ENCODE results near the gene MRGPRE.

Gene MRGPRE

DNA sequence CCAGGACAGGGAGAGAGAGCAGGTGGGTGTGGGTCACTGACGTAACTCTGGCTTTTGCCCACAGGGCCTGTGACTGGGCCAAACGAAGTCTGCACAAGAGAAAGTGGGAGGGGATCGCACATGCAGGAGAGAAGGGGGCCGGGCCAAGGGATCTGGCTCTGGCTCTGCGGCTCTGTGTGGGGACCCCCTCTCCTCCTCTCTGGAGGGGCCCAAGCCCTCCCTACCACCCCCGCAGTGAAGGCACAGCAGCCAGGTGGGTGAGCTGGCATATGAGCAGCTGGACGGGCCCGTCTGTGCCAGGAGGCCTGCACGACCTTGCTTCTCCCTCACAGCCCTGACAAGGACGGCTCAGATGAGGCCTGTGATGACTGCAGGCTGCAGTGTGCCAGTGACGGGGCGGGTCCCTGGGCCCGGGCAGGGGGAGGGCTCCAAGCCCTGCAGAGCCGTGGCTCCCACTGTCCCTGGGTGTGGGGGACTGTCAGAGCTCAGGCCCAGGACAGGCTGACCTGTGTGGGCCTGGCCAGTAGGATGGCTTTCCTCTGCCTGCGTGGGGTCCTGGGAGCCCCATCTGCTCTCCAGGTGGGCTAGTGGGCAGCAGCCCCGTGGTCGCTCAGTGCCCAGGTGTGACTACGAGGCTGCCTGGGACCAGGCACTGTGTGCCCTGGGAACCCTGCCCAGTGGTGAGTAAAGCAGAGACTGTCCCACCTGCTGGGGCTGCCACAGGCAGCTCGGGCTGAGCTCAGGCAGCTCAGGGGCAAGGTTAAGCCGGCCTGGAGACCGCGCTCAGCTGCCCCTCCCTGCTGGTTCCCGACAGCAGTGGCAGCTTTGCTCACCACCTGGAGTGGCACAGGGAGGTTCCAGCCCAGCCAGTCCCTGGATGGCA lies 35.8 kb downstream of the MRGPRE start:
- no peak for DNase-seq

DNA sequence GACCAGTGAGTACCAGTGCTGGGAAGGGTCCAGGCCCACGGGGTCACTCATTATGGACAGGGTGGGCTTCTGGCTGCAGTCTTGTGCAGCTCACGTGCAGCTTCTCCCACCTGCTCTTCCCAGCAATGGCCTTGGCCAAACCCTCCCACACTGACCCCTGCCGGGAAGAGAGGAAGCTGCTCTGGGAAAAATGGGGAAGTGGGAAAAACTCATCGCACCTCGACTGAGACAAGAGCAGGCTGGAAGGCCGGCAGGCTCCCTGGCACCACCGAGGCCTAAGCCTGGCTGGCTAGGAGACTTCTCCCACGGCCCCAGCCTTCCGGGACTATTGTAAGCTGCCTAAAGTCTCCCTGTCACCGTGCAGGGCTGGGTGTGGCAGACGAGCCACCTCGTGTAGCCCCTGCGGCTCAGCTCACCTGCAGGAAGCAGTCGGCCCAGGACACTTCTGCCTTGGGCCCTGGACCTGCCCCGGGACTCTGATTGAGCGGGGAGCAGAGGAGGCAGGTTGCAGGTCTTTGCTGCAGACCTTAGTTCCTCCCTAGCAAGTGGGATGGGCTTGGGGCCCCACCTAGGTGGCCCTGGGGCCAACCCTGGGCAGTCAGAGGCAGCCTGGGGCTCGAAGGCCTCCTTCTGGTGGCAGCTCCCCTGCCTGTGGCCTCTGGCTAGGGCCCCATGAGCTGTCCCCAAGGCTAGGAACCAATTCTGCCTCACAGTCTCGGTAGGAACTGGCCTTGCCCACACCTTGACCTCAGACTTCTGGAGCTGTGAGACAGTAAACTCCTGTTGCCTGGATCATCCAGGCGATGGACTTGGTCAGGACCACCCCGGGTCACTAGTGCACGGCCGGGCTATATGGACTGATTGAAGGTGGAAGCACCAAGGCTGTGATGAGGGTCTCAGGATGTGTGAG lies 36.7 kb downstream of the MRGPRE start:
- no peak for DNase-seq

DNA sequence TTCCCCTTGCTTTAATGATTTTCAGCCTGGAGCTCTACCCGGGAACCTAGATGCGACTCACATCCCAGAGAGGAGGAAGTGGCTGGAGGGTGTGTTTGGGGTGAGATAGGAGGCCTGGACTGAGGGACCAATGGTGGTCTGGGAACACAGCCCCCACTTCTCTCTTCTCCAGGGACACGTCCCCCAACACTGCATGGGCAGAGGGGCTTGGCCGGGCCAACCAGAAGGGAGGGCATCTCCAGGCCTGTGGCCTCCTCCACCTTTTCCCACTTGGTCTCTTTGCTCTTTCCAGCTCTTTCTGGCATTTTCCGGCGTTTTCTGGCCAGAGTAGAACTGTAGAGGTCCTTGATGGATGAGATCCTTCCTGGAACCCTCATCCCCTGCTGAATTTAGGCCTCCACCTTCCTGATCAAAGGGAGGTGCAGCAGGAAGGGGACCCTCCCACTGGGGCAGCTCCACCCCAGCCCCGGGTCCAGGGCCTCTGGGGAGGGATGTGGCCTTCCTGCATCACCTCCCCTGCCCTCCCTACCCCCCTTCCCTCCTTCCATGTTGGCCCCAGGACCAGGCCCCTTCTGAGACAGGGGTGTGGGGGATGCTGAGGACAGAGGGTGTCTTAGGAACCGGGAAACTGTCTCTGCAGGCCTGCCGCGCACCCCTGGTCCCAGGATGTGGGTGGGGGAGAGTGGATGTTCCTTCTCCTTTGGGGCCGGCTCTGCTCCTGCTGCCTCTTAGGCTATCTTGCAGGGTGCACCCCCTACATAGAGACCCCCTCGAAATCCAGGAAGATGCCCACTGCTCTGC lies 38.0 kb downstream of the MRGPRE start:
- no peak for DNase-seq

DNA sequence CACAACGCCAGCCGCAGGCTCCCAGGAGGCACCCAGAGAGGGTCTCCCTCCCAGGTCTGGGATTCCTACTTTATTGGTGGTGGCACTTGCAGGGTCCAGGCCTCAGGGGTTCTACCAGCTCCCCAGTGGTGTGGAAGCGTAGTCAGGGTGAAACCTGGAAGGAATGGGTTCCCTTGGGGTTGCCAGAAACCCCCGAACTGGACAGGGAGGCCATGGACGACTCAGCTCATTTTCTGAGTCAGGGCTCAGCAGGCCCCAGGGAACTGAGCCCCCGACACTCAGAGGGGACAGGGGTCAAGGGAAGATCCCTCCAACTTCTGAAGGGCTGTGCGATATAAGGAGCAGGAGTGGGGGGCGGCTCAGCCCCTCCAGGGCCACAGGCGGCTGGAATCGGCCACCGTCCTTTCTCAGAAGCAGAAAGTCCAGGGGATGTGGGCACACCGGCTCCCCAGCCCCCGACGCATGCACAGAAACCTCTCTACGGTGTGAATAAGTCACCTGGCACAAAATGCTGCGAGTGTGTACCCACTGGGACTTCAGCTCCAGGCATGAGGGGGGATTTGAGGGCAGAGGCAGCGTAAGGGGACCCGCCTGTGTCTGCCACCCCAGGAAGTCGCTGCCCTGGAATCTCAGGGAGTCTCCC lies 38.7 kb downstream of the MRGPRE start:
- DNase-seq, result no peak

DNA sequence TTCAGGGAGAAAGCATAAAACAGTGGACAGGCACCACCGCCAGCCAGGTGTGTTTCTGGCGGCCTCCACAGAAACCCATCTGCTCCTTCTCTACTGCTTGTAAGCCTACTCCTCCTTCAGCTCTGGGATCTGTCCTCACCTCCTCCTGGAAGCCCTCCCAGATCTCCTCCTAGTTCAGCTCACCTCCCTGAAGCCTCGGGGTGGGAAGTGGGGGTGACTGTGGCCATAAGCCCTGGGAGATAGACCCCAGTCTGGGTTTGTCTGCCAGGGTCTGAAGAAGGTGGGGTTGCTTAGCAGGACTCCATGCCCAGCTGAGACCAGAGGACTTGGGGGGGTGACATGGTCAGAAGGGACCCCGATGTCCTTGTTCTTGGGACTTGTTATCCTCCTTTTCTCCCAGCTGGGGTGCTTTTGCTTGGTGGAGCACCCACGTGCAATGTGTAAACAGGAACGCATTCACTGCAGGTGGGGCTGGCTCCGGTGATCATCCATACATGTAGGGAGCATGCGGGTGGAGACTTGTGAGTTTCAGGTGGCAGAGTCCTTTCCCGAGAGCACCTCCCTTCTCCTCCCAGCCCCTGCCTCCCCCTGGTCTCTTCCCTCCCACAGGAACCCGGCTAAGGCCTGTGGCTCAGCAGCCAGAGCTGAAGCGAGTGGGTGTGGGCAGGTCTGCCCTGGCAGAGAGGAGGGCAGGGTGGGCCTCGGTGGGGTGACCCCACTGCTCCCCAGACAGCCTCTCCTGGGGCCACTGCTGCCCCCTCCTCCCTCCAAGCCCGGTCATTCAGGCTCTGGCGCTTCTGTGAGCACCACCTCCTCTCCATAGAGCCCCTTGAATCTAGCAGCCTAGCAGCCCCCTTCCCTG lies 39.5 kb downstream of the MRGPRE start:
- DNase-seq, result no peak

DNA sequence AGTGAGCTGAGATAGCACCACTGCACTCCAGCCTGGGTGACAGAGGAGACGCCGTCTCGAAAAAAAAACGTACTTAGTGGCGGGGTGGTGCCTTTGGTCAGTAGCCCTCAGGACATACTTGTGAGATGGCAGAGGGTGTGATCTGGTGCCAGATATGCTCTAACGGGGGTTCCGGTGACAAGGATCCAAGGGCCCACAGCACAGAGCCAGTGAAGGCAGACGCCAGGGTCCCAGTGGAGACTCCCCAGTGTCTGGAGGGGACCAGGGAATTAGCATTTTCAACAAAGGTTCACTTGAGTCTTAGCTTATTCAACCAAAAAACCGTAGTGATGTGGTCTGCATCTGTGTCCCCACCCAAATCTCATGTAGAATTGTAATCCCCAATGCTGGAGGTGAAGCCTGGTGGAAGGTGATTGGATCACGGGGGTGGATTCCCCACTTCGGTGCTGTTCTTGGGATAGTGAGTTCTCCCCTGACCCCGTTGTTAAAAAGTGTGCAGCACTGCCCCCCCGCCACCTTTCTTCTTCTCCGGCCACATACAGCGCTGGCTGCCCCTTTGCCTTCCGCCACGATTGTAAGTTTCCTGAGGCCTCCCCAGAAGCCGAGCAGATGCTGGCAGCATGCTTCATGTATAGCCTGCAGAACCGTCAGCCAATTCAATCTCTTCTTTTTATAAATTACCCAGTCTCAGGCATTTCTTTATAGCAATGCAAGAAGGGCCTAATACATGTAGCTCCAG lies 40.5 kb downstream of the MRGPRE start:
- DNase-seq, result no peak

DNA sequence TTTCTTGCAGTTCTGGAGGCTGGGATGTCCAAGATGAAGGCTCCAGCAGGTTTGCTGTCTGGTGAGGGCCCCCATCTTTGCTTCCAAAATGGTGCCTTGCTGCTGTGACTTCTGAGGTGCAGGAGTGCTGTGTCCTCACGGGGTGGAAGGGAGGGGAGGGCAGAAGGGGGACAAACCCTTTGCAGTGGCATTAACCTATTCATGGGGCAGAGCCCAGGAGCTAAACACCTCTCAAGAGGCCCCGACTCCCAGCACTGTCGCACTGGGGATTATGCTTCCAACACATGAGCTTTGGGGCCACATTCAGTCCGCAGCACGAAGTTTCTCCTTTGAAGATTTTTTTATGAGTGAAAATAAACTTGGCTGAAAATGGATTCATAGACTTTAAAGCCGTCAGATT lies 41.6 kb downstream of the MRGPRE start:
- no peak for DNase-seq

DNA sequence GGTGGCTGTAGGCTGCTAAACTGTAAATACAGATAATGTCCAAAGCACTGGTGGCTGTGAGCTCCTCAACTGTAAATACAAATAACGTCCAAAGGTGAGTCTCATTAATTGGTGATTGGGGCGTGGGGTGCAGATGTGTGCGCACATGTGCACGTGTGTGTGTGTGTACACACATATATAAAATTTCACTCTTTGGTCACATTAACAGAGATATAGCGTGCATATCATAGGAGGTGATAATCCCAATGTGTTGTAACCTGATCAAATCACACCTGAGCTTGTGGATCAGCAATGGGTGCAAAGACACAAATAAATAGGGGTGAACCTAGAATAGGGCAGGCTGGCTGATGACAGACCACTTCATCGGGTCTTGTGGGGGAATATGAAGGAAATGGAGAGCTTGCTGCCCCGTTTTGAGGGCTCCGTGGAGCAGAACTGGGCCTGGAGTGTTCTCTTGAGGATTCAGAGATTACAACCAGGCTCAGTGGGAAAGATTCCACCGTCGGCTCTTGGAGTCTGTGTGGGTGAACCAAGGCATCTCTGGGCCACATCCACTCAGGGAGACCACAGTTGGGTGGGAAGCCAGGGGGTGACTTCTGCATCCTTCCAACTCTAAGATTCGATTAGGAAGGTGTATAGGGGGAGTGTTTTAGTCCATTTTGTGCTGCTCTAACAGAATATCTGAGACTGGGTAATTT lies 42.2 kb downstream of the MRGPRE start:
- no peak for DNase-seq

DNA sequence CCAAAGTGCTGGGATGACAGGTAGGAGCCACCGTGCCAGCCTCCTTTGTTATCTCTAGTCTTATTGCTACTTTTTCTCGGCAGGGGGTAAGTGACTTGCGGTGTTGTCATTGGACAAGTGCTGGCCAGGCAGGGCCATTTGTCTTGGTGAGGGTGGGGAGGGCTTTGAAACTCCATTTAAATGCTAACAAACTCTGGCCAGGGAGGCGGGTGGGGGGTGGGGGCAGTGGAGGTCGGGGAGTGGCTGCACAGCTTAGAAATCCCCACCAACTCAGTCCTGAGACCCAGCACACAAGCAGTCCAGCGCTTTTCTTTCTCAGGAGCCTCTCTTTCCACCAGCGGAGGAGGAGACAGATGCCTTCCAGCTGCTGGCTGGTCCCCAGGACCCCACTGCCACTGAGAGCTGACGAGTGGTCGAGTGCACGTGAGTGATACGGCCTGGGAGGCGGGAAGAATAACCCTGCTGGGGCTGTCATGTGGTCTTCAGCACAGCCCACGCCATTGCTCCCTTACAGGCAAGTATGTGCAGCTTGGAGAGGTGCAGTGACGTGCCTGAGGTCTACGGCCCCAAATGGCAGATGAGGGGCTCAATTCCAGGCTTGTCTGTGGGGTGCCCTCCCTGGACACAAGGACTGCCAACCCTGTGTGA lies 42.9 kb downstream of the MRGPRE start:
- no peak for DNase-seq

DNA sequence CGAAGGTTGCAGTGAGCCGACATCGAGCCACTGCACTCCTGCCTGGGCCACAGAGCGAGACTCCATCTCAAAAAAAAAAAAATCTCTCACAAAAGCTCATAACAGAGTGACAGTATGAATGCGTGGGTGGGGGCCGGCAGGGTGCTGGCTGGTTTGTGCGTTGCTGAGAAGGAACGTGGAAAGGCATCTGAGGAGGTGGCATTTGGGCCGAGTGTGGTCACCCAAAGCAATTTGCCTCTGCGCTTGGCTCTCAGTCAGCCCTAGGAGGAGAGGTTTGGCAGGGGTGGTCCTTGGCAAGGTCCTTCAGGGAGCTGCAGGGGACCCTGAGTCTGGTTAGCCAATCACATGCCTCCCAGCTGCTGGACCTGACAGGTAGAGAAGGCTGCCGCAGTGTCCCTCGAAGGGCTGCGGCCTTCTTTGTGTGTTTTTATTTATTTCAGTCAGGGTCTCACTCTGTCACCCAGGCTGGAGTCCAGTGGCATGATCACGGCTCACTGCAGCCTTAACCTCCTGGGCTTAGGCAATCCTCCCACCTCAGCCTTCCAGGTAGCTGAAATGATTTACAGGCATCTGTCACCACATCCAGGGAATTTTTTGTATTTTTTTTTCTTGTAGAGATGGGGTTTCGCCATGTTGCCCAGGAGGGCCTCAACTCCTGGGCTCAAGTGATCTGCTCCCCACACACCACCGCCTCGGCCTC lies 43.6 kb downstream of the MRGPRE start:
- DNase-seq, result no peak

DNA sequence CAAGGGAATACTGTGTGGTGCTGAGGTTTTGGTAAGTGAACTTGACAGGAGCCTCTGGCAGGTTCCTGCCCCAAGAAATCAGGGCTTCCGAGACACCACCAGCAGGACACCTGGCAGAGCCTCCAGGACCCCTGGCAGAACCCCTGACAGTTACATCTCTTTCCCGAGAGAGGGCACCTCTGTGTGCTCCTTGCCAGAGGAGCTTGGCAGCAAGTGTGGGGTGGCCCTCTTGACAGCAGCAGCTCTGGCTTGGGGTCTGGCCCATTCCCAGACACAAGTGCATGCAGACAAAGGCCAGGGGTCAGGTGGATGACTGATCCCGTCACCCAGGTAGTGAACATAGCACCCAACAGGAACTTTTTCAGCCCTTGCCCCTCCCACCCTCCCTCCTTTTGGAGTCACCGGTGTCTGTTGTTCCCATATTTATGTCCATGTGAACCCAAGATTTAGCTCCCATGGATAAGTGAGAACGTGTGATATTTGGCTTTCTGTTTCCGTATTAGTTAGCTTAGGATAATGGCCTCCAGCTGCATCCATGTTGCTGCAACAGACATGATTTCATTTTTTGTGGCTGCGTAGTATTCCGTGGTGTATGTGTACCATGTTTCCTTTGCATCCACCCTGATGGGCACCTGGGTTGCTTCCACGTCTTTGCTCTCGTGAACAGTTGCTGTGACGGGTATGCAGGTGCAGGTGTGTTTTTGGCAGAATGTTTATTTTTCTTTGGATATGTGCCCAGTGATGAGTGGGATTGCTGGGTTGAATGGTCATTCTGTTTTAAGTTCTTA lies 45.9 kb downstream of the MRGPRE start:
- no peak for DNase-seq

DNA sequence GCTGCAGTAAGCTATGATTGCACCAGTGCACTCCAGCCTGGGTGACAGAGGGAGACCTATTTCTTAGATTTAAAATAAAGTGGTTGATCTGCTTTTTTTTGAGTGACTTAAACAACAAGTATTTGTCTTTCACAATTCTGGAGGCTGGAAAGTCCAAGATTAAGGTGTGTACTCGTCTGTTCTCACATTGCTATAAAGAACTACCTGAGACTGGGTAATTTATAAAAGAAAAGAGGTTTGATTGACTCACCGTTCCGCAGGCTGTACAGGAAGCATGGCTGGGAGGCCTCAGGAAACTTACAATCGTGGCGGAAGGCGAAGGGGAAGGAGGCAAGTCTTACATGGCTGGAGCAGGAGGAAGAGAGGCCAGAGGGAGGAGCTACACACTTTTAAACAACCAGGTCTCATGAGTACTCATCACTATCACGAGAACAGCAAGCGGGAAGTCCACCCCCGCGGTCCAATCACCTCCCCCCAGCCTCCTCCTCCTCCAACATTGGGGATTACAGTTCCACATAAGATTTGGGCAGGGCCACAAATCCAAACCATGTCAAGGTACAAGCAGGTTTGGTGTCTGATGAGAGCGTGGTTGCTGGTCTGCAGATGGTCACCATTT lies 47.4 kb downstream of the MRGPRE start:
- no peak for DNase-seq

DNA sequence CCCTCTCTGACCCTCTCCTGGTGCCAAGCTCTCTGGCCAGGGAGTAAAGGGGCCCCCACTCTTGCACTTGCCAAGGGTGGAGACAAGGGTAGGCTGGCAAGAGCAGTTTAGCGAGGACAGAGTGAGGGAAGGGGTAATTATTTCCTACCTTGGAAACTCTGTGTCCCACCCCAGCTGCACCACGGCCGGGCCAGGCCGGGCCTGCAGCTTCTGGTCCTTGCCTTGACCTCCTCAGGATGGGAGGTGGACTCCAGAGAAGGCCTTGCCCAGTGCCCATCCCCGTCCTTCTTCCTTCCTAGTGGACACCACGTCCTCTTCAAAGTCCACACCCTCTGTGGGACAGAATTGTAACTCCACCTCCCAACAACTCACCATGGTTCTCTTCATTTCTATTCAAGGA lies 48.7 kb downstream of the MRGPRE start:
- DNase-seq, result no peak

DNA sequence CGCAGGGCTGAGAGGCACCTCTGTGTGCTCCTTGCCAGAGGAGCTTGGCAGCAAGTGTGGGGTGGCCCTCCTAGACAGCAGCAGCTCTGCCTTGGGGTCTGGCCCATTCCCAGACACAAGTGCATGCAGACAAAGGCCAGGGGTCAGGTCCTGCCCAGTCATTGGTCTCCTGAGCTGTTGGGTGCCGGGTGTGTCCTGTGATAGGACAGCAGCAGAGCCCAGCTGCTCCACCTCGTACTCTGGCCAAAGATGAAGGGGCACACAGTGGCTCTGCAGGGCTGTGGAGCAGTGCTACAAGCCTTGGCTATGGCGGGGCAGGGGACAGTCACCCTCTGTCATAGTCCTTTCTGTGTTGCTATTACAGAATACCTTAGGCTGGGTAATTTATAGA lies 49.8 kb downstream of the MRGPRE start:
- DNase-seq, result no peak

DNA sequence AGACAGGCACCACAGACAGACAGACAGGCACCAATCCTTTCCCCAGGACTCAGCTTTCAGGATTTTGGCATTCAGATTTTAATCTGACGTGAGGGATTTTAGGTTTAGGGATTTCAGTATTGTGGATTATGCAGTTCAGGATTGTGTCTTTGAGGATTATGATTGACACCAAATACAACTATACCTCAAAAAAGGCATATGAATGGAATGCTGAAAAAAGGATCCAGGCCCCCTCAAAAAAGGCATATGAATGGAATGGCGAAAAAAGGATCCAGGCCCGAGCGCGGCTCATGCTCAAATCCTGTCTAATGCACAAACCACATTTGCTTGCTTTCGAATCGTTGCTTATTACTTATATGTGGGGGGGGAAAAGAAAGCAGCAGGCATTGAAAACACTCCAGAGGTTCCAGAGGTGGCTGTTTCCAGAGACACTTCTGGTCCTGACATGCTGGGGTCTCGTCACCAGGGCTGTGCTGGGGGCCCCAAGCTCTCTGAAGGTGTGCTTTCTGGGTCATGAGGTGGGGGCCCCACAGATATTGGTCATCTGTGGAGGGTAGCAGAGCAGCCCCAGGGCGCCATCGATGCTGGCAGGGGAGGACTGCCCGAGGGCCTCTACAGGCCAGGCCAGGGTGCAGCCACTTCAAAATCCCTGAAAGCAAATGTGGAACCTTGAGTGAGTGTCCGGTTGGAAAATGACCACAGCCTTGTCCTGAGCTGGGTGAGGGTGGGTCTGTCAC lies 50.3 kb downstream of the MRGPRE start:
- DNase-seq, result no peak

DNA sequence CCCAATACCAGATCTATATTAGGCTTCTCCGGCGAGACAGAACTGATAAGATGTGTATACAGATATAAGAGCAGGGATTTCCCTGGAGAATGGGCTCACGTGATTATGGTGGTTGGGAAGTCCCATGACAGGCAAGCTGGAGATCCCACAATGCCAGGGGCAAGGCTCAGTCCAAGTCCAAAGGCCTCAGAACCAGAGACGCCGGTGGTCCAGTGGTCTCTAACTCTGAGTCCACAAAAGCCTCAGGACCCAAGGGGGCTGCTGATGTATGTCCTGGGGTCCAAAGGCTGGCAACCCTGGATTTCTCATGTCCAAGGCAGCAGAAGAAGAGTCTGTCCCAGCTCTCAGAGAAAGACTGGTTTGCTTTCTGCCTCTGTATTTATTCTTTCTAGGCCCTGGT lies 51.3 kb downstream of the MRGPRE start:
- no peak for DNase-seq

DNA sequence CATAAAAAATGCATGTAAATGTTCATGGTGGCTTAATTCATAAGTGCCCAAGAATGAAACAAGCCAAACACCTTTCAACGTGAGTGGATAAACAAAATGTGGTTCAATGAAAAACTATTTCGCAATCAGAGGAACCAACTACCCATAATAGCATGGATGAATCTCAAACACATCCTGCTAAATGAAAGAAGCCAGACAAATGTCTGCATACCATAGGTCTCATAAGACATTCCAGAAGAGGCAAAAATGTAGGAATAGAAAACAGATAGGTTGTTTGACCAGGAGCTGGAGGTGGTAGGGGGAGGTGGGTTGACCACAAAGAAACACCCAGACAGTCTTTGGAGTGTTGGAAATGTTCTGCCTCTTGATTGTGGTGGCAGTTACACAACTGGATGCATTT lies 53.9 kb downstream of the MRGPRE start:
- DNase-seq, result no peak

All from activated CD4-positive, alpha-beta T cell treated with anti-CD3 and anti-CD28 coated beads, Interleukin-2, amount 50 U/mL, for 1 hour (primary cell).